ENCODE measurements around the gene SOD3. TPM values are rescaled to one million over a fixed set of nuclear protein-coding genes. Genes with fewer than 3 reads are reported as not detected.

SOD3 gene
- total and polyA plus RNA-seq, 2 of the 13 experiments (the other 11 are each of a cell fraction or from before 2014, with no cell fraction given): 0.04 TPM; not detected in 1

DNA sequence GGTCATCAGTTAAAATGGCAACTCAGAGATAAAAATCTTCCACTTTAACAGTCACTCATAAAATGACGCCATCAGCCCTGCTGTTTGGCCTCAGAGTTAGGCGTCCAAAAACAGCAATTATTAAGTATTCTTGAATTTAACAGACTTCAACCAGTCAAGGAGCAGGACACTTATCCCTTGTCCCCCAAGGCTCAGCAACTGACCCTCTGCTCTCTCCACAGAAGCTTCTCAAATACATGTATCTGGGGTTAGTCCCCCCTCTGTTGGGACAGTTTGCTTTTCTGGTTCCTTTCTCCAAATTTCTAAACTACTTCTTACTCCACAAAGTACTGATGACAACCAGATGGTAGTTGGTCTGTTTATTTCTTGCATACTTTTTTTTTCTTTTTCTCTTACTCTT is 54.4 kb downstream of the SOD3 start:
- Histone ChIP-seq H3K9me3 (ENCODE audit: low read length) (no peaks in the 10 kb centered on the region), H3K9ac (ENCODE audit: insufficient read depth, low read depth, low read length) (no peak overlapping the region), H2AFZ (ENCODE audit: low read length) (no peak overlapping the region), H3K4me3 (replicated peaks in 1 of 3; ENCODE audit: insufficient read depth in 1 of 3, low read depth in 2 of 3, low read length in 3 of 3) (no peak overlapping the region), H3K27me3 (ENCODE audit: control insufficient read depth in 1 of 2, insufficient read depth in 2 of 2, low read length in 2 of 2) (no peaks in the 10 kb centered on the region), H3K4me1 (ENCODE audit: insufficient read depth, low read length) (no peaks in the 10 kb centered on the region), H3K79me2 (ENCODE audit: insufficient read depth, low read length) (no peaks in the 10 kb centered on the region), H3K36me3 (replicated peaks in 1 of 2; ENCODE audit: control insufficient read depth in 1 of 2, insufficient read depth in 2 of 2, low read length in 2 of 2) (no peaks in the 10 kb centered on the region), H3K27ac (ENCODE audit: extremely low read length, insufficient read depth, low read length) (no peak overlapping the region), H3K4me2 (ENCODE audit: low read depth, low read length) (no peak overlapping the region), H4K20me1 (ENCODE audit: insufficient read depth, low read length) (no peaks in the 10 kb centered on the region)
- no peak for ATAC-seq
- no peak for FAIRE-seq
- POLR2A ChIA-PET: no interaction called here
- in situ Hi-C loops (cut with HindIII; ENCODE audit: extremely low pct_ligation_motif_present, low pct_unique_long_range_greater_than_20kb): no loop called here
- intact Hi-C loops (cut with micrococcal nuclease; ENCODE audit: unreplicated experiment): no loop called here
- no peak for TF ChIP-seq MEF2D (CRISPR knock-in tag; IDR thresholded peaks at IDR 0.05)
- no peak for TF ChIP-seq ZNF746 (CRISPR knock-in tag; IDR thresholded peaks at IDR 0.05)
- TF ChIP-seq, protein P1, sequence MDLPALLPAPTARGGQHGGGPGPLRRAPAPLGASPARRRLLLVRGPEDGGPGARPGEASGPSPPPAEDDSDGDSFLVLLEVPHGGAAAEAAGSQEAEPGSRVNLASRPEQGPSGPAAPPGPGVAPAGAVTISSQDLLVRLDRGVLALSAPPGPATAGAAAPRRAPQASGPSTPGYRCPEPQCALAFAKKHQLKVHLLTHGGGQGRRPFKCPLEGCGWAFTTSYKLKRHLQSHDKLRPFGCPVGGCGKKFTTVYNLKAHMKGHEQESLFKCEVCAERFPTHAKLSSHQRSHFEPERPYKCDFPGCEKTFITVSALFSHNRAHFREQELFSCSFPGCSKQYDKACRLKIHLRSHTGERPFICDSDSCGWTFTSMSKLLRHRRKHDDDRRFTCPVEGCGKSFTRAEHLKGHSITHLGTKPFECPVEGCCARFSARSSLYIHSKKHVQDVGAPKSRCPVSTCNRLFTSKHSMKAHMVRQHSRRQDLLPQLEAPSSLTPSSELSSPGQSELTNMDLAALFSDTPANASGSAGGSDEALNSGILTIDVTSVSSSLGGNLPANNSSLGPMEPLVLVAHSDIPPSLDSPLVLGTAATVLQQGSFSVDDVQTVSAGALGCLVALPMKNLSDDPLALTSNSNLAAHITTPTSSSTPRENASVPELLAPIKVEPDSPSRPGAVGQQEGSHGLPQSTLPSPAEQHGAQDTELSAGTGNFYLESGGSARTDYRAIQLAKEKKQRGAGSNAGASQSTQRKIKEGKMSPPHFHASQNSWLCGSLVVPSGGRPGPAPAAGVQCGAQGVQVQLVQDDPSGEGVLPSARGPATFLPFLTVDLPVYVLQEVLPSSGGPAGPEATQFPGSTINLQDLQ (CRISPR knock-in tag; IDR thresholded peaks at IDR 0.05): no peak
- no peak for TF ChIP-seq SALL2 (CRISPR knock-in tag; IDR thresholded peaks at IDR 0.05)
- no peak for TF ChIP-seq ZNF569 (CRISPR knock-in tag; IDR thresholded peaks at IDR 0.05; ENCODE audit: borderline replicate concordance)
- TF ChIP-seq, protein P2, sequence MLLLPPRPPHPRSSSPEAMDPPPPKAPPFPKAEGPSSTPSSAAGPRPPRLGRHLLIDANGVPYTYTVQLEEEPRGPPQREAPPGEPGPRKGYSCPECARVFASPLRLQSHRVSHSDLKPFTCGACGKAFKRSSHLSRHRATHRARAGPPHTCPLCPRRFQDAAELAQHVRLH (CRISPR knock-in tag; IDR thresholded peaks at IDR 0.05; ENCODE audit: borderline replicate concordance, low read depth): no peak
- TF ChIP-seq ZNF12 (CRISPR knock-in tag; IDR thresholded peaks at IDR 0.05): no peak
- TF ChIP-seq, protein P3, sequence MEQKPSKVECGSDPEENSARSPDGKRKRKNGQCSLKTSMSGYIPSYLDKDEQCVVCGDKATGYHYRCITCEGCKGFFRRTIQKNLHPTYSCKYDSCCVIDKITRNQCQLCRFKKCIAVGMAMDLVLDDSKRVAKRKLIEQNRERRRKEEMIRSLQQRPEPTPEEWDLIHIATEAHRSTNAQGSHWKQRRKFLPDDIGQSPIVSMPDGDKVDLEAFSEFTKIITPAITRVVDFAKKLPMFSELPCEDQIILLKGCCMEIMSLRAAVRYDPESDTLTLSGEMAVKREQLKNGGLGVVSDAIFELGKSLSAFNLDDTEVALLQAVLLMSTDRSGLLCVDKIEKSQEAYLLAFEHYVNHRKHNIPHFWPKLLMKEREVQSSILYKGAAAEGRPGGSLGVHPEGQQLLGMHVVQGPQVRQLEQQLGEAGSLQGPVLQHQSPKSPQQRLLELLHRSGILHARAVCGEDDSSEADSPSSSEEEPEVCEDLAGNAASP (CRISPR knock-in tag; IDR thresholded peaks at IDR 0.05; ENCODE audit: borderline replicate concordance): no peak
- TF ChIP-seq, protein P4, sequence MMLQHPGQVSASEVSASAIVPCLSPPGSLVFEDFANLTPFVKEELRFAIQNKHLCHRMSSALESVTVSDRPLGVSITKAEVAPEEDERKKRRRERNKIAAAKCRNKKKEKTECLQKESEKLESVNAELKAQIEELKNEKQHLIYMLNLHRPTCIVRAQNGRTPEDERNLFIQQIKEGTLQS (CRISPR knock-in tag; IDR thresholded peaks at IDR 0.05): no peak
- TF ChIP-seq PAWR (CRISPR knock-in tag; IDR thresholded peaks at IDR 0.05; ENCODE audit: borderline replicate concordance): no peak
- TF ChIP-seq ZNF251 (CRISPR knock-in tag; IDR thresholded peaks at IDR 0.05): no peak
- 50% methylated on average over 2 of the region's 2 CpGs for WGBS (ENCODE audit: low lambda C conversion rate)
- CTCF ChIA-PET (ENCODE audit: low intra/inter-chr PET ratio, low total read pairs): no interaction called here
- BruUV-seq (replicated peaks): no TSS peak
- no peak for DNase-seq (ENCODE audit: low spot score)

Small RNAs within 50 kb of the gene (small RNA-seq; reads per million reads assigned to genes)
- 0 reads per million in 3 experiments for gene AC006390.1 (ENCODE audit: insufficient read depth in 2 of 3, insufficient read length in 3 of 3, low read depth in 2 of 3, low replicate concordance in 1 of 3)

Other genes with a start within 250 kb of the SOD3 start
- 165 and 198 TPM in 2 replicates for gene DHX15, start 211.0 kb upstream of the SOD3 start, total RNA-seq (2016; rRNA removed; fragmentation: Illumina TruSeq; extraction: Trizol)
- gene DHX15, start 211.0 kb upstream of the SOD3 start, polyA plus RNA-seq (2011; rRNA removed): 77.2 and 92.9 TPM in 2 replicates
- gene CCDC149, start 117.5 kb downstream of the SOD3 start, total RNA-seq (2016; rRNA removed; fragmentation: Illumina TruSeq; extraction: Trizol): 0.21 and 0.44 TPM in 2 replicates
- 0.59 and 0.95 TPM in 2 replicates for gene CCDC149, start 117.5 kb downstream of the SOD3 start, polyA plus RNA-seq (2011; rRNA removed)
- gene LGI2, start 235.4 kb downstream of the SOD3 start, total RNA-seq (2016; rRNA removed; fragmentation: Illumina TruSeq; extraction: Trizol): not detected in 2 replicates
- not detected in 2 replicates for gene LGI2, start 235.4 kb downstream of the SOD3 start, polyA plus RNA-seq (2011; rRNA removed)